ENCODE data around the gene AOX1. TPM values are rescaled to one million over a fixed set of nuclear protein-coding genes. Genes with fewer than 3 reads are reported as not detected.

The AOX1 gene
- polyA plus RNA-seq, 1 of the 3 experiments (the other 2 are of a cell fraction): 3.3 TPM

GRCh38 chr2:200640176-200640575, 54.4 kb downstream of the AOX1 start:
- H3K79me2 ChIP-seq (ENCODE audit: insufficient read depth): no peaks in the 10 kb centered on the region
- no peaks in the 10 kb centered on the region for H3F3A ChIP-seq (replicated peaks; ENCODE audit: insufficient read depth)
- no peak overlapping the region for H3K4me2 ChIP-seq
- 91% methylated on average over 3 of the region's 3 CpGs for WGBS (ENCODE audit: low lambda C conversion rate)
- H3K9me2 ChIP-seq: no peaks in the 10 kb centered on the region
- DNase-seq: no peak
- TF ChIP-seq TCF12 (IDR thresholded peaks at IDR 0.05) (peak; percentile 6; the same call in 1 of the 2 replicates), MAX (IDR thresholded peaks at IDR 0.05; ENCODE audit: low read depth) (no peak)
- H3K4me3 ChIP-seq (ENCODE audit: low read depth in 2 of 2, low read length in 1 of 2): no peak overlapping the region
- CTCF ChIA-PET: no interaction called here
- no peaks in the 10 kb centered on the region for H3K4me1 ChIP-seq (ENCODE audit: control insufficient read depth in 1 of 2, insufficient read depth in 2 of 2, low read depth in 1 of 2, low read length in 1 of 2)
- H2AFZ ChIP-seq (ENCODE audit: low read depth): no peak overlapping the region
- H3K27me3 ChIP-seq (ENCODE audit: insufficient read depth): no peaks in the 10 kb centered on the region
- H3K9me3 ChIP-seq: no peaks in the 10 kb centered on the region
- no peak overlapping the region for H3K27ac ChIP-seq (ENCODE audit: low read depth in 2 of 2, low read length in 1 of 2)
- H4K20me1 ChIP-seq (ENCODE audit: insufficient read depth): no peaks in the 10 kb centered on the region
- H3K36me3 ChIP-seq (replicated peaks in 1 of 2; ENCODE audit: control insufficient read depth in 1 of 2, insufficient read depth in 2 of 2, low read length in 1 of 2): peaks cover 0 to 4% of the 10 kb centered on the region in 2 experiments
- H3K9ac ChIP-seq: no peak overlapping the region
- POLR2A ChIA-PET: no interaction called here

- no peak for TF ChIP-seq RXRA (IDR thresholded peaks at IDR 0.05; ENCODE audit: borderline replicate concordance, low read depth)
- TF ChIP-seq YY1 (IDR thresholded peaks at IDR 0.05; ENCODE audit: low read depth): no peak
- TF ChIP-seq CHD2 (IDR thresholded peaks at IDR 0.05; ENCODE audit: low read length, partially characterized antibody): no peak
- no peak for TF ChIP-seq RCOR1 (IDR thresholded peaks at IDR 0.05; ENCODE audit: low read length)
- no peak for TF ChIP-seq EP300 (IDR thresholded peaks at IDR 0.05; ENCODE audit: borderline replicate concordance in 1 of 2, low read depth in 1 of 2, low read length in 1 of 2)
- TF ChIP-seq ZBTB33 (IDR thresholded peaks at IDR 0.05; ENCODE audit: borderline replicate concordance, low read depth): no peak
- no peak for TF ChIP-seq RFX5 (IDR thresholded peaks at IDR 0.05; ENCODE audit: low read length)
- TF ChIP-seq TAF1 (IDR thresholded peaks at IDR 0.05; ENCODE audit: borderline replicate concordance, low read depth, low read length): no peak
- no peak for TF ChIP-seq MAX (IDR thresholded peaks at IDR 0.05; ENCODE audit: low read depth)
- no peak for TF ChIP-seq IRF3 (IDR thresholded peaks at IDR 0.05; ENCODE audit: low read depth, low read length)
- no peak for TF ChIP-seq FOSL2 (IDR thresholded peaks at IDR 0.05; ENCODE audit: borderline replicate concordance, low read depth)
- no peak for TF ChIP-seq MXI1 (IDR thresholded peaks at IDR 0.05; ENCODE audit: low read depth, low read length)
- TF ChIP-seq GABPA (IDR thresholded peaks at IDR 0.05; ENCODE audit: low read depth): no peak
- no peak for TF ChIP-seq FOXM1 (IDR thresholded peaks at IDR 0.05; ENCODE audit: low read depth)
- no peak for TF ChIP-seq NFIC (IDR thresholded peaks at IDR 0.05; ENCODE audit: borderline replicate concordance)
- no peak for TF ChIP-seq PBX3 (IDR thresholded peaks at IDR 0.05)
- no peak for TF ChIP-seq TCF12 (IDR thresholded peaks at IDR 0.05)
- no peak for TF ChIP-seq TEAD4 (IDR thresholded peaks at IDR 0.05; ENCODE audit: borderline replicate concordance, insufficient read depth)
- TF ChIP-seq EZH2phosphoT487 (IDR thresholded peaks at IDR 0.05; ENCODE audit: borderline replicate concordance, low read depth): no peak
- no peak for TF ChIP-seq USF1 (IDR thresholded peaks at IDR 0.05; ENCODE audit: borderline replicate concordance, low read depth)
Measured at GRCh38 chr2:200640901-200641300, 55.1 kb downstream of the AOX1 start.

More at GRCh38 chr2:200640901-200641300, 55.1 kb downstream of the AOX1 start:
- ChIA-PET CTCF (no interaction called here), POLR2A (no interaction called here)
- Histone ChIP-seq H3K4me2 (no peak overlapping the region), H3K4me3 (ENCODE audit: low read depth in 2 of 2, low read length in 1 of 2) (no peak overlapping the region), H3K4me1 (ENCODE audit: control insufficient read depth in 1 of 2, insufficient read depth in 2 of 2, low read depth in 1 of 2, low read length in 1 of 2) (no peaks in the 10 kb centered on the region), H3K9ac (no peak overlapping the region), H4K20me1 (ENCODE audit: insufficient read depth) (no peaks in the 10 kb centered on the region), H3K36me3 (replicated peaks in 1 of 2; ENCODE audit: control insufficient read depth in 1 of 2, insufficient read depth in 2 of 2, low read length in 1 of 2) (peaks cover 0 to 4% of the 10 kb centered on the region in 2 experiments), H3K9me2 (no peaks in the 10 kb centered on the region), H3K9me3 (no peaks in the 10 kb centered on the region), H3K27me3 (ENCODE audit: insufficient read depth) (no peaks in the 10 kb centered on the region), H3F3A (replicated peaks; ENCODE audit: insufficient read depth) (no peaks in the 10 kb centered on the region), H3K27ac (ENCODE audit: low read depth in 2 of 2, low read length in 1 of 2) (no peak overlapping the region), H2AFZ (ENCODE audit: low read depth) (no peak overlapping the region), H3K79me2 (ENCODE audit: insufficient read depth) (no peaks in the 10 kb centered on the region)
- 89% methylated on average over 7 of the region's 7 CpGs for WGBS (ENCODE audit: low lambda C conversion rate)
- no peak for DNase-seq
